WI38 (cell line): ENCODE data around the gene KLF9.

Experiments
- H3K4me3 ChIP-seq: 2 replicates; pipeline ENCODE4 v1.5.1; 2011; ENCODE audit warnings: low read depth, mild to moderate bottlenecking, control low read depth, low read length
- CTCF ChIP-seq: IDR thresholded peaks from 2 replicates; pipeline ENCODE4 v1.5.1; 2012; ENCODE audit warnings: low read depth, mild to moderate bottlenecking, control low read depth, low read length

Gene KLF9

GRCh38 chr9:70438341-70438928 lies 24.0 kb upstream of the KLF9 start:
- no peak overlapping the region for H3K4me3 ChIP-seq
- no peak for TF ChIP-seq CTCF

- H3K4me3 ChIP-seq: no peak overlapping the region
- TF ChIP-seq CTCF: no peak
Measured at GRCh38 chr9:70435948-70436347, 21.5 kb upstream of the KLF9 start.

GRCh38 chr9:70429899-70430298 lies 15.4 kb upstream of the KLF9 start:
- H3K4me3 ChIP-seq: no peak overlapping the region
- no peak for TF ChIP-seq CTCF

GRCh38 chr9:70428781-70429180 lies 14.3 kb upstream of the KLF9 start:
- no peak for TF ChIP-seq CTCF
- no peak overlapping the region for H3K4me3 ChIP-seq

GRCh38 chr9:70427161-70427945 lies 12.9 kb upstream of the KLF9 start:
- no peak for TF ChIP-seq CTCF

GRCh38 chr9:70425192-70425591 lies 10.7 kb upstream of the KLF9 start:
- no peak overlapping the region for H3K4me3 ChIP-seq
- no peak for TF ChIP-seq CTCF

More at GRCh38 chr9:70427161-70427945, 12.9 kb upstream of the KLF9 start:
- H3K4me3 ChIP-seq: no peak overlapping the region

GRCh38 chr9:70422371-70423043 lies 8.1 kb upstream of the KLF9 start:
- no peak overlapping the region for H3K4me3 ChIP-seq
- TF ChIP-seq CTCF: no peak
